HG02870 (cell line): ENCODE data around the gene TMPRSS6.

Source experiments
- ATAC-seq: cut with Tn5 transposase; IDR thresholded peaks from one replicate; pipeline ENCODE4 v1.9.1; 2021; ENCODE audit warnings: mild to moderate bottlenecking, moderate library complexity; ENCODE audit not compliant: unreplicated experiment

TMPRSS6 gene

GRCh38 chr22:37118083-37118482 is 8.6 kb upstream of the TMPRSS6 start:
- no peak for ATAC-seq

GRCh38 chr22:37117092-37117491 is 7.6 kb upstream of the TMPRSS6 start:
- no peak for ATAC-seq

GRCh38 chr22:37115032-37115431 is 5.5 kb upstream of the TMPRSS6 start:
- no peak for ATAC-seq

- ATAC-seq = no peak
These were observed 4.2 kb upstream of the TMPRSS6 start for GRCh38 chr22:37113757-37114156.

GRCh38 chr22:37112084-37112728 is 2.7 kb upstream of the TMPRSS6 start:
- ATAC-seq = no peak

- ATAC-seq = no peak
These were observed 1.7 kb upstream of the TMPRSS6 start for GRCh38 chr22:37111156-37111717.

- ATAC-seq = no peak
These were observed 1.5 kb downstream of the TMPRSS6 start for GRCh38 chr22:37107816-37108621.

GRCh38 chr22:37105990-37106389 is 3.5 kb downstream of the TMPRSS6 start:
- ATAC-seq = no peak

- no peak for ATAC-seq
These were observed 4.4 kb downstream of the TMPRSS6 start for GRCh38 chr22:37105154-37105553.

GRCh38 chr22:37103656-37104452 is 5.7 kb downstream of the TMPRSS6 start:
- ATAC-seq = no peak

- no peak for ATAC-seq
These were observed 6.4 kb downstream of the TMPRSS6 start for GRCh38 chr22:37103151-37103550.

- no peak for ATAC-seq
These were observed 8.0 kb downstream of the TMPRSS6 start for GRCh38 chr22:37101311-37102066.

GRCh38 chr22:37100589-37101127 is 8.9 kb downstream of the TMPRSS6 start:
- ATAC-seq = no peak

- ATAC-seq = no peak
These were observed 10.4 kb downstream of the TMPRSS6 start for GRCh38 chr22:37098976-37099591.

- ATAC-seq = no peak
These were observed 12.2 kb downstream of the TMPRSS6 start for GRCh38 chr22:37097346-37097745.

GRCh38 chr22:37095113-37095512 is 14.4 kb downstream of the TMPRSS6 start:
- ATAC-seq = no peak

GRCh38 chr22:37094239-37094638 is 15.3 kb downstream of the TMPRSS6 start:
- ATAC-seq = no peak

- no peak for ATAC-seq
These were observed 16.5 kb downstream of the TMPRSS6 start for GRCh38 chr22:37092997-37093396.

GRCh38 chr22:37091994-37092393 is 17.5 kb downstream of the TMPRSS6 start:
- no peak for ATAC-seq
